Fibroblast of villous mesenchyme (primary cell): ENCODE data around the gene EVC. TPM values are rescaled to one million over a fixed set of nuclear protein-coding genes. Genes with fewer than 3 reads are reported as not detected.
A peak's percentile ranks its signal among the peaks of the same experiment; 100 is the strongest.

Experiments
- DNase-seq: peaks from one replicate; pipeline ENCODE4 v3.0.0-alpha.2; 2010; ENCODE audit warnings: low read depth
- H3K4me3 ChIP-seq: 2 replicates; pipeline ENCODE4 v1.5.1; 2011; ENCODE audit warnings: low read depth, mild to moderate bottlenecking, low read length
- total RNA-seq: library from RNA; depleted of rRNA; stranded (reverse); fragments of >200 nt; gene quantifications from 2 replicates; pipeline ENCODE4 v1.2.3, GENCODE V29; 2012
- TF ChIP-seq, protein P1 (sequence below): IDR thresholded peaks from 2 replicates; pipeline ENCODE4 v1.5.1; 2012; ENCODE audit warnings: low read depth, mild to moderate bottlenecking, low read length; ENCODE audit not compliant: insufficient read depth

EVC gene
- total RNA-seq, 1 donor: 35.0 TPM

DNA sequence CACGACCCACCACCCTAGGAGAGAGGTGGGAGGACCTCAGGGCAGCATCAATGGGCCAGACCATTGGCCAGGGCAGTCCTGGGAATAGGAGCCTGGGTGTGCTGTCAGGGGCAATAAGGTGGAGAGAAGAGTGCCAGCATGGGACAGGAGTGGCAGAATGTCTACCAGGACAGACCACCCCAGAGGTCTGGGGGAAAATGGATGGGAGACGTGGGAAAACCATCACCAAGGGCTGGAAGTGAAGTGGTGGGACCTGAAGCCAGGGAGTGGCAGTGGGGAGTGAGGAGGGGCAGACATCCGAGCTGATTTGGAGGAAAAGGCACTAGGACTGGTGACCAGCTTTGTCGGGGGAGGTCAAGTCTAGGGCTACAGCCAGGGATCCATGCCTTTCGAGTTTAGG is 3.6 kb upstream of the EVC start:
- no peak for DNase-seq
- H3K4me3 ChIP-seq: peak overlapping the region; percentile 77
- TF ChIP-seq, protein P1, sequence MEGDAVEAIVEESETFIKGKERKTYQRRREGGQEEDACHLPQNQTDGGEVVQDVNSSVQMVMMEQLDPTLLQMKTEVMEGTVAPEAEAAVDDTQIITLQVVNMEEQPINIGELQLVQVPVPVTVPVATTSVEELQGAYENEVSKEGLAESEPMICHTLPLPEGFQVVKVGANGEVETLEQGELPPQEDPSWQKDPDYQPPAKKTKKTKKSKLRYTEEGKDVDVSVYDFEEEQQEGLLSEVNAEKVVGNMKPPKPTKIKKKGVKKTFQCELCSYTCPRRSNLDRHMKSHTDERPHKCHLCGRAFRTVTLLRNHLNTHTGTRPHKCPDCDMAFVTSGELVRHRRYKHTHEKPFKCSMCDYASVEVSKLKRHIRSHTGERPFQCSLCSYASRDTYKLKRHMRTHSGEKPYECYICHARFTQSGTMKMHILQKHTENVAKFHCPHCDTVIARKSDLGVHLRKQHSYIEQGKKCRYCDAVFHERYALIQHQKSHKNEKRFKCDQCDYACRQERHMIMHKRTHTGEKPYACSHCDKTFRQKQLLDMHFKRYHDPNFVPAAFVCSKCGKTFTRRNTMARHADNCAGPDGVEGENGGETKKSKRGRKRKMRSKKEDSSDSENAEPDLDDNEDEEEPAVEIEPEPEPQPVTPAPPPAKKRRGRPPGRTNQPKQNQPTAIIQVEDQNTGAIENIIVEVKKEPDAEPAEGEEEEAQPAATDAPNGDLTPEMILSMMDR: no peak

DNA sequence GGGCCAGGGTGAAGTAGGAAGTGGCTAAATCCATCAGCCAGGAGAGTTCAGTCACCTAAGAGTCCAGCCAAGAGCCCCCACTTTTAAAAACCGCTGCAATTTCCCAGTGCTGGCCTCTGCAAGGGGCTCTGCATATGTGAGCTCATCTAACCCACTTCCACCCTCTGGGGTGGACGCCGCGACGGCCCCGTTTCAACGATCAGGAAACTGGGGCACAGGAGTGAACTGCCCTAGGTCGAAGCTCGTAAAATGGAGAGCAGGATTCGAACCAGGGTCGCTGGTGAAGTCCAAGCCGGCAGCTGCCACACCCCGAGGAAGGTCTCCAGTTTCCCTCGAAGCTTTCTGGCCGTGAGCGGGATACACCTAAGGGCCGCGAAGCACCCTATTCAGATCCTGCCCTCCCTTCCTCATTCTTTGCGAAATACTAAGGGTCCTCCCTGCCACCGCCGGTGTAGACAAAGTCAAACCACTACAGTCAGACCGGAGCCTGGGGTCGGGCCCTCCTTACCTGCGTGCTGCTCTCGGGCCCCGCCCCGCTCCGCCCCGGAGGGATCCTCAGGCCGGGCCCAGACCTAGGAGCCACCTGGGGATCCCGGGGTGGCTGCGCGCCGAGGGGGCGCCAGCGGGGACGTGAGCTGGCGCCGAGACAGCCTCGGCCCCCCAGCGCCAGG is 3.1 kb upstream of the EVC start:
- peak overlapping the region; percentile 77 for H3K4me3 ChIP-seq
- no peak for DNase-seq
- TF ChIP-seq, protein P1: no peak

DNA sequence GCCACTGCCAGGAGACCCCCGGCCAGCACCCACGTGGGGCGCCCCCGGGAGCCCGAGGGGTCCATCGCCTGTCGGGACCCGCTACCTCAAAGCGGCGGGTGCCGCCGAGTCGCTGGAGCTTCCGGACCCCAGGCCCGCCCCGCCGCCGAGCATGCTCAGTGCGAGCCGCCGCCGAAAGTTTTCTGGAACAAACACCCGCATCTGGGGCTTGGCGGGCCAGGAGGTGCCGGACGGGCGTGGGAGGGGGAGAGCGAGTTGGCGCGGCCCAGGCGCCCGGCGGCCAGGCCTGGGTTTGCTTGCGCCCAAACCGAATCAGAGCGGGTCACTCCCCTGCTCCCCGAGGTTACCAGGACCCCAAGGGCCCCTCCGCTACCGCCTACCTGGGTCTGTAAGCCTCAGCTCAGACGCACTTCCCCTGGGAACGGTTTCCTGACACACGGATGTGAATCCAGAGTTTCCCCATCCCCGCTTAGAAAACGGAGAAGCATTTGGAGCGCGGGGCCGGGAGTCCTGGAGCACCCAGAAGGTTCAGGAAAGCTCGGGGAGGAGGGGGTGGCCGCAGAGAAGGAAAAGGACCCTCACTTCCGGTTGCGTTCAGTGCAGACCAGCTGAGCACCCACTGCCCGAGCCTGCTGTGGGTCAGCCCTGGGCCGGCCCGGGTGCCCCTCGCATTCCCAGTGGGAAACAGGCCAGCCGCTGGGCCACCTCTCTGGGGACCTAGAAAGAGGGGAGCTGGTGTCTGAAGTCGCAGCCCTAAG is 2.4 kb upstream of the EVC start, which contains the start of gene EVC2:
TSS of gene EVC2 (minus strand) at position 111 of the 758 bp plus-strand sequence. CDS start at position 65, 46 bp downstream.
- DNase-seq: peak; percentile 68
- TF ChIP-seq, protein P1: no peak
- H3K4me3 ChIP-seq: peak within 1 kb of the TSS; percentile 77

DNA sequence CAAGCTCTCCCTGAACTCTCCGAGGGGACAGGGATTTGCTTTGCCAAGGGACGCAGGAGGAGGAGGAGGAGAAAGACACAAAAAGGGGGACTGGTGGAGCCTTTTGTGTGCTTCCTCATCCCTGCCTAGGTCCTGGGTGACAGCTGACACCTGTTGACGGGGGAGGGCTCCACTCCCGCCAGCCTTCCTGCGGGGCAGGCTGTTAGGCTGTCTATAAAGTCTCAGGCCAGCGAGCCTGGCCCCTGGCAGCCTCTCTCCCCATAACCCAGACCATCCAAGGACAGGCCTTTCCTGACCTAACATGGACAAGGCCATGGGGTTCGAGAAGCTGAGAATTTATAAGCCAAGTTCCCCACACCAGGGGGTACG is 1.8 kb upstream of the EVC start:
- TF ChIP-seq, protein P1: no peak
- H3K4me3 ChIP-seq: no peak overlapping the region
- DNase-seq: no peak

DNA sequence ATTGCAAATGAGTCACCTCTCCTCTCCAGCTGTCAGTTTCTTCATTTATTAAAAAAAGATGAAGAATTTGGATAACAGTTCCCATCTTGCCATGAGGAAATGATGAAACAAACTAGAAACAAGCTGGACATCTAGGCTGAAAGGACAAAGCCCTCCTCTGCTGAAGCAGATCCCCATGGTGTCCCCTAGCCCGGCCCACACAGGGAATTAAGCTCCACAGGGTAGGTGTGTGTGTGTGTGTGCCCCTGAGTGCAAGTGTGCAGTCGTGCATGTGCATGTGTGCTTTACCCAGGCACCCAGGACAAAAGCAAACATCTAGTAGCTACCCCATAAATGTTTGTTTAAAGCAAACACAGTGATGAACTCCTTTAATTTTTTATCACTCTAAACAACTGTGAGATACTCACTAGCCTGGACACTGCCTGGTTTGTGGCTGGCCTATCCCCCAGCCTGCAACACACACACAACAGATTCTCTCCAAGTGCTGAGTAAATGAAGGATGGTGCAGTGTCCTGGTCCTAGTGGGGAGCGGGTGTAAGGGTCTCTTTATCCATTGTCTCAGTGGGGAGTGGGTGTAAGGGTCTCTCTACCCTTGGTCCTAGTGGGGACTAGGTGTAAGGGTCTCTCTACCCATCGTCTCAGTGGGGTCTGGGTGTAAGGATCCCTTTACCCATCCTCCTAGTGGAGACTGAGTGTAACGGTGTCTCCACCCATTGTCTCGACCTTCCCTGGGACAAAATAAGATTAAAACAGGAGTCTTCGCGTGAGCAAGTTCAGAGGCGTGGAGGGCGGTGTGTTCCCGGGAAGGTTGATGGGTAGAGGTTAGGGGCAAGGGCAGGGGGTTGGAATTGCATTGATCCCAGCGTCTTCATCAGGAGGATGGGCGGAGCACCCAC is 688 bp upstream of the EVC start:
- TF ChIP-seq, protein P1: peak; percentile 52
- peak overlapping the region; percentile 70 for H3K4me3 ChIP-seq
- peak; percentile 18 for DNase-seq

DNA sequence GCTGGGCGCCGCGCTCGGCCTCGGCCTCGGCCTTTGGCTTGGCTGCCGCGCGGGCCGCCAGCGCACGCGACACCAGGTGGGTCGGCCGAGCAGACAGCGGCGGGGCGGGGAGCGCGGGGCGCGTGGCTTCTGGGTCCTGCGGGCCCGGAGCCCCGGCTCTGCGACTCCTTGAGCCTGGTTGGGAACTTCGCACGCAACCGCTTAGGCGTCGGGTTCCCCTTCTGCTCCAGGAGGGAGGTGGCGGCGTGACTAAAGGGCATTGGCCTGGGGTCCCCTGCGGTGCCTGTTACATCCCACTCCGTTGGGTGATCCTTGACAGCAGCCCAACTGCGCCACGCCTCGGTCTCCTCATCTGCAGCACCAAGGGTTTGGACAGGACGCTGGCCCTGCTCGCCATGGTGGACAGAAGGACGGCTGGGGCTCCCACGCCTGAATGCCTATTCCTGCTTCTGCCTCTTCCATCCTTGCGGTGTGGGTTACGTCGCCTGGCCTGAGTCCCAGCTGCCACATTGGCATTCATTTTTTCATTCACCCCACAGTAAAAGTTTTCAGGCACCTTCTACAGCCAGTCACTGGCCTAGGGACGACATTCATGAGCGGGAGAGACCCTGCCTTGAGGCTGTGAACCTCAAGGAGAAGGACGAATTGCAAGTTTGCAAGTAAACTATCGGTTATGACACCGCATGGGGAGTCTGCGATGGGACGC is 631 bp downstream of the EVC start:
- TF ChIP-seq, protein P1: no peak

More for the DNA sequence above, 631 bp downstream of the EVC start:
- peak overlapping the region; percentile 70 for H3K4me3 ChIP-seq
- DNase-seq: peak; percentile 56
